ENCODE results near the gene EFNA3. TPM values are rescaled to one million over a fixed set of nuclear protein-coding genes. Genes with fewer than 3 reads are reported as not detected.

Gene EFNA3
- total and polyA plus RNA-seq, 9 of the 15 experiments (the other 6 are each of a cell fraction or from before 2014, with no cell fraction given): 0.59 to 7.9 (median 4.7) TPM

DNA sequence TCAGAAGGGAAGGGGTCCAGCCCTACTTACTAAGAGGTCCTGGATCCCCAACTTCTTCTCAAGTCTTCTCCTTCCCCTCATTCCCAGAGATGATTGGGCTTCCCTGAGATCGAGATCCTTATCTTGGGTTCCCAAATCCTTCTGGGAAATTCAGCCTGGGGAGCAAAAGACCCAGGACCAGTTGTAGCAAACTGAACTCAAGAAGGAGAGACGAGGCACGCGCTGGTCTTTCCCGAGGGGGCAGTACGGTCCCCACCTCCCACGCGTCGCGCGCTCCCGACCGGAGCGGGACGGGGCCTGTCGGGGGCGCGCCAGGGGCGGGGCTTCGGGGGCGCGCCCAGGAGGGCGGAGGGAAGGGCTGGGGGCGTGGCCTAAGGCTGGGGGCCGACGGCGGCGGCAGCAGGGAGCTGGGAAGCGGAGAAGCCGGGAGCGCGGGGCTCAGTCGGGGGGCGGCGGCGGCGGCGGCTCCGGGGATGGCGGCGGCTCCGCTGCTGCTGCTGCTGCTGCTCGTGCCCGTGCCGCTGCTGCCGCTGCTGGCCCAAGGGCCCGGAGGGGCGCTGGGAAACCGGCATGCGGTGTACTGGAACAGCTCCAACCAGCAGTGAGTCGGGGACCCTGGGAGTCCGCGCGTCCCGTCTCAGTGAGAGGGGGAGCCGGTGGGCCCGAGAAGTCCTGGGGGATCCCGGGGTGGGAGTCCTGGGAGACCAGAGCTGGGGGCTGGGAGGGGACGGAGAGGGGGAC lies at the start of gene EFNA3 (continued):
- TF ChIP-seq TAF15 (IDR thresholded peaks at IDR 0.05; ENCODE audit: low read depth, low read length): no peak
- peak; percentile 46 for TF ChIP-seq KLF16 (IDR thresholded peaks at IDR 0.05)
- peak; percentile 67; the same call in 1 of the 2 replicates for TF ChIP-seq ZNF644 (tag; IDR thresholded peaks at IDR 0.05; ENCODE audit: low read depth)
- TF ChIP-seq COPS2 (conservative IDR thresholded peaks at IDR 0.05): no peak
- 0 out of 2 replicates have a peak, but pooled peaks have one; percentile 59 for TF ChIP-seq GATA2 (CRISPR knock-in tag; IDR thresholded peaks at IDR 0.05)
- peak; percentile 23; the same call in 1 of the 2 replicates for TF ChIP-seq HDAC2 (IDR thresholded peaks at IDR 0.05)
- peak; percentile 26; the same call in 1 of the 2 replicates for TF ChIP-seq DPF2 (IDR thresholded peaks at IDR 0.05)
- TF ChIP-seq GATAD2B (IDR thresholded peaks at IDR 0.05; ENCODE audit: borderline replicate concordance): 0 out of 2 replicates have a peak, but pooled peaks have one; percentile 68
- TF ChIP-seq, protein P1, sequence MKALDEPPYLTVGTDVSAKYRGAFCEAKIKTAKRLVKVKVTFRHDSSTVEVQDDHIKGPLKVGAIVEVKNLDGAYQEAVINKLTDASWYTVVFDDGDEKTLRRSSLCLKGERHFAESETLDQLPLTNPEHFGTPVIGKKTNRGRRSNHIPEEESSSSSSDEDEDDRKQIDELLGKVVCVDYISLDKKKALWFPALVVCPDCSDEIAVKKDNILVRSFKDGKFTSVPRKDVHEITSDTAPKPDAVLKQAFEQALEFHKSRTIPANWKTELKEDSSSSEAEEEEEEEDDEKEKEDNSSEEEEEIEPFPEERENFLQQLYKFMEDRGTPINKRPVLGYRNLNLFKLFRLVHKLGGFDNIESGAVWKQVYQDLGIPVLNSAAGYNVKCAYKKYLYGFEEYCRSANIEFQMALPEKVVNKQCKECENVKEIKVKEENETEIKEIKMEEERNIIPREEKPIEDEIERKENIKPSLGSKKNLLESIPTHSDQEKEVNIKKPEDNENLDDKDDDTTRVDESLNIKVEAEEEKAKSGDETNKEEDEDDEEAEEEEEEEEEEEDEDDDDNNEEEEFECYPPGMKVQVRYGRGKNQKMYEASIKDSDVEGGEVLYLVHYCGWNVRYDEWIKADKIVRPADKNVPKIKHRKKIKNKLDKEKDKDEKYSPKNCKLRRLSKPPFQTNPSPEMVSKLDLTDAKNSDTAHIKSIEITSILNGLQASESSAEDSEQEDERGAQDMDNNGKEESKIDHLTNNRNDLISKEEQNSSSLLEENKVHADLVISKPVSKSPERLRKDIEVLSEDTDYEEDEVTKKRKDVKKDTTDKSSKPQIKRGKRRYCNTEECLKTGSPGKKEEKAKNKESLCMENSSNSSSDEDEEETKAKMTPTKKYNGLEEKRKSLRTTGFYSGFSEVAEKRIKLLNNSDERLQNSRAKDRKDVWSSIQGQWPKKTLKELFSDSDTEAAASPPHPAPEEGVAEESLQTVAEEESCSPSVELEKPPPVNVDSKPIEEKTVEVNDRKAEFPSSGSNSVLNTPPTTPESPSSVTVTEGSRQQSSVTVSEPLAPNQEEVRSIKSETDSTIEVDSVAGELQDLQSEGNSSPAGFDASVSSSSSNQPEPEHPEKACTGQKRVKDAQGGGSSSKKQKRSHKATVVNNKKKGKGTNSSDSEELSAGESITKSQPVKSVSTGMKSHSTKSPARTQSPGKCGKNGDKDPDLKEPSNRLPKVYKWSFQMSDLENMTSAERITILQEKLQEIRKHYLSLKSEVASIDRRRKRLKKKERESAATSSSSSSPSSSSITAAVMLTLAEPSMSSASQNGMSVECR (CRISPR knock-in tag; IDR thresholded peaks at IDR 0.05): 0 out of 2 replicates have a peak, but pooled peaks have one; percentile 29
- TF ChIP-seq ZNF175 (CRISPR knock-in tag; IDR thresholded peaks at IDR 0.05; ENCODE audit: low read depth): peak; percentile 43; the same call in 1 of the 2 replicates
- TF ChIP-seq L3MBTL2 (IDR thresholded peaks at IDR 0.05): peak; percentile 46
- TF ChIP-seq RB1 (IDR thresholded peaks at IDR 0.05; ENCODE audit: low read depth): peak; percentile 67; the same call in 1 of the 2 replicates
- 0 out of 2 replicates have a peak, but pooled peaks have one; percentile 16 for TF ChIP-seq GABPB1 (CRISPR knock-in tag; IDR thresholded peaks at IDR 0.05)
- 0 out of 4 replicates have a peak, but pooled peaks of 1 of the 2 experiments have one; percentile 53 for TF ChIP-seq NONO (IDR thresholded peaks at IDR 0.05; ENCODE audit: low read depth in 2 of 2, low read length in 1 of 2)
- TF ChIP-seq, protein P2, sequence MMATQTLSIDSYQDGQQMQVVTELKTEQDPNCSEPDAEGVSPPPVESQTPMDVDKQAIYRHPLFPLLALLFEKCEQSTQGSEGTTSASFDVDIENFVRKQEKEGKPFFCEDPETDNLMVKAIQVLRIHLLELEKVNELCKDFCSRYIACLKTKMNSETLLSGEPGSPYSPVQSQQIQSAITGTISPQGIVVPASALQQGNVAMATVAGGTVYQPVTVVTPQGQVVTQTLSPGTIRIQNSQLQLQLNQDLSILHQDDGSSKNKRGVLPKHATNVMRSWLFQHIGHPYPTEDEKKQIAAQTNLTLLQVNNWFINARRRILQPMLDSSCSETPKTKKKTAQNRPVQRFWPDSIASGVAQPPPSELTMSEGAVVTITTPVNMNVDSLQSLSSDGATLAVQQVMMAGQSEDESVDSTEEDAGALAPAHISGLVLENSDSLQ (IDR thresholded peaks at IDR 0.05): no peak
- TF ChIP-seq POLR3G (IDR thresholded peaks at IDR 0.05; ENCODE audit: extremely low read depth, insufficient read length, insufficient replicate concordance): no peak
- TF ChIP-seq, protein P3, sequence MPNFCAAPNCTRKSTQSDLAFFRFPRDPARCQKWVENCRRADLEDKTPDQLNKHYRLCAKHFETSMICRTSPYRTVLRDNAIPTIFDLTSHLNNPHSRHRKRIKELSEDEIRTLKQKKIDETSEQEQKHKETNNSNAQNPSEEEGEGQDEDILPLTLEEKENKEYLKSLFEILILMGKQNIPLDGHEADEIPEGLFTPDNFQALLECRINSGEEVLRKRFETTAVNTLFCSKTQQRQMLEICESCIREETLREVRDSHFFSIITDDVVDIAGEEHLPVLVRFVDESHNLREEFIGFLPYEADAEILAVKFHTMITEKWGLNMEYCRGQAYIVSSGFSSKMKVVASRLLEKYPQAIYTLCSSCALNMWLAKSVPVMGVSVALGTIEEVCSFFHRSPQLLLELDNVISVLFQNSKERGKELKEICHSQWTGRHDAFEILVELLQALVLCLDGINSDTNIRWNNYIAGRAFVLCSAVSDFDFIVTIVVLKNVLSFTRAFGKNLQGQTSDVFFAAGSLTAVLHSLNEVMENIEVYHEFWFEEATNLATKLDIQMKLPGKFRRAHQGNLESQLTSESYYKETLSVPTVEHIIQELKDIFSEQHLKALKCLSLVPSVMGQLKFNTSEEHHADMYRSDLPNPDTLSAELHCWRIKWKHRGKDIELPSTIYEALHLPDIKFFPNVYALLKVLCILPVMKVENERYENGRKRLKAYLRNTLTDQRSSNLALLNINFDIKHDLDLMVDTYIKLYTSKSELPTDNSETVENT (CRISPR knock-in tag; IDR thresholded peaks at IDR 0.05): peak; percentile 66; the same call in 1 of the 2 replicates
- peak; percentile 51; the same call in 1 of the 2 replicates for TF ChIP-seq DMBX1 (CRISPR knock-in tag; IDR thresholded peaks at IDR 0.05; ENCODE audit: borderline replicate concordance)
- peak; percentile 36; the same call in 1 of the 2 replicates for TF ChIP-seq PHF8 (IDR thresholded peaks at IDR 0.05; ENCODE audit: borderline replicate concordance, low read length)
- 0 out of 4 replicates have a peak, but pooled peaks of 1 of the 2 experiments have one; percentile 38 for TF ChIP-seq SIN3A (IDR thresholded peaks at IDR 0.05; ENCODE audit: borderline replicate concordance in 2 of 2, control insufficient read depth in 1 of 2, low read depth in 2 of 2, low read length in 2 of 2)
